CD14-positive monocyte (primary cell): ENCODE data around the gene FBXW4. TPM values are rescaled to one million over a fixed set of nuclear protein-coding genes. Genes with fewer than 3 reads are reported as not detected.

ENCODE experiments used
- DNase-seq, 3 donors: peaks; one replicate each; pipeline ENCODE4 v3.0.0-alpha.2; 2011 to 2022
- H2AFZ ChIP-seq: 2 replicates; pipeline ENCODE4 v1.6.0; 2012; ENCODE audit warnings: mild to moderate bottlenecking, low read depth, low read length, inconsistent platforms; ENCODE audit not compliant: insufficient read depth, poor library complexity, severe bottlenecking
- H3K27ac ChIP-seq, 2 donors: 1 replicate in 1 of 2; 2 replicates in 1 of 2; pipeline ENCODE4 v1.5.1; 2012 to 2013; ENCODE audit warnings: low read length in 2 of 2, control low read depth in 1 of 2, inconsistent platforms in 1 of 2, low read depth in 1 of 2, mild to moderate bottlenecking in 1 of 2
- H3K27me3 ChIP-seq, 2 donors: one replicate each; pipeline versions ENCODE4 v1.6.0 to v1.6.1; 2011 to 2013; ENCODE audit warnings: low read length in 2 of 2; ENCODE audit not compliant: control insufficient read depth in 2 of 2, insufficient read depth in 2 of 2
- H3K36me3 ChIP-seq, 2 donors: replicated peaks in 1 of 2; 1 replicate in 1 of 2; 2 replicates in 1 of 2; pipeline versions ENCODE4 v1.5.1 to v1.6.1; 2012 to 2013; ENCODE audit warnings: low read length in 2 of 2, control low read depth in 1 of 2, inconsistent platforms in 1 of 2, mild to moderate bottlenecking in 1 of 2; ENCODE audit not compliant: insufficient read depth in 2 of 2, control insufficient read depth in 1 of 2
- H3K4me1 ChIP-seq, 2 donors: 1 replicate in 1 of 2; 2 replicates in 1 of 2; pipeline versions ENCODE4 v1.5.1 to v1.6.1; 2012 to 2013; ENCODE audit warnings: low read length in 2 of 2, control low read depth in 1 of 2, inconsistent platforms in 1 of 2, mild to moderate bottlenecking in 1 of 2, moderate library complexity in 1 of 2; ENCODE audit not compliant: insufficient read depth in 2 of 2, control insufficient read depth in 1 of 2
- H3K4me2 ChIP-seq: replicated peaks from 2 replicates; pipeline ENCODE3; 2012; ENCODE audit warnings: low read length, moderate library complexity, mild to moderate bottlenecking; ENCODE audit not compliant: poor library complexity, severe bottlenecking; ENCODE audit errors: extremely low read depth
- H3K4me3 ChIP-seq, 3 experiments: fragments of 200-600 bp in 1 of 3; sonication (generic) in 1 of 3; replicated peaks in 1 of 3; 1 replicate in 2 of 3; 2 replicates in 1 of 3; pipeline ENCODE4 v1.5.1; 2011 to 2013; ENCODE audit warnings: low read length in 3 of 3, mild to moderate bottlenecking in 3 of 3, control low read depth in 2 of 3, low read depth in 2 of 3, inconsistent platforms in 1 of 3, moderate library complexity in 1 of 3
- H3K79me2 ChIP-seq: 2 replicates; pipeline ENCODE4 v1.6.0; 2012; ENCODE audit warnings: mild to moderate bottlenecking, control low read depth, inconsistent platforms, low read length, moderate library complexity; ENCODE audit not compliant: insufficient read depth
- H3K9ac ChIP-seq: 2 replicates; pipeline ENCODE4 v1.6.0; 2017; ENCODE audit warnings: low read length, mild to moderate bottlenecking; ENCODE audit not compliant: insufficient read depth, poor library complexity, severe bottlenecking
- H3K9me3 ChIP-seq, 2 donors: replicated peaks in 1 of 2; 1 replicate in 1 of 2; 2 replicates in 1 of 2; pipeline versions ENCODE4 v1.5.1 to v1.6.1; 2012 to 2013; ENCODE audit warnings: low read length in 2 of 2, control low read depth in 1 of 2; ENCODE audit not compliant: control insufficient read depth in 1 of 2, insufficient read depth in 1 of 2
- H4K20me1 ChIP-seq: 2 replicates; pipeline ENCODE4 v1.6.0; 2012; ENCODE audit warnings: mild to moderate bottlenecking, low read length, control low read depth, moderate library complexity; ENCODE audit not compliant: insufficient read depth
- H3K27ac Mint-ChIP-seq, 7 donors: one replicate each; pipeline ENCODE4 v1.8.0; 2020; ENCODE audit warnings: mild to moderate bottlenecking in 7 of 7, mixed read lengths in 7 of 7, moderate library complexity in 6 of 7, inconsistent platforms in 2 of 7
- H3K27me3 Mint-ChIP-seq, 3 donors: one replicate each; pipeline ENCODE4 v1.8.0; 2021 to 2022; ENCODE audit warnings: low read depth in 3 of 3, mild to moderate bottlenecking in 3 of 3, mixed read lengths in 3 of 3, moderate library complexity in 3 of 3, inconsistent platforms in 1 of 3
- H3K36me3 Mint-ChIP-seq, 2 donors: one replicate each; pipeline ENCODE4 v1.8.0; 2020; ENCODE audit warnings: mixed read lengths in 2 of 2, inconsistent platforms in 1 of 2, mild to moderate bottlenecking in 1 of 2
- H3K4me1 Mint-ChIP-seq: one replicate; pipeline ENCODE4 v1.8.0; 2020; ENCODE audit warnings: mild to moderate bottlenecking, mixed read lengths
- H3K4me3 Mint-ChIP-seq, 2 donors: one replicate each; pipeline ENCODE4 v1.8.0; 2020; ENCODE audit warnings: mild to moderate bottlenecking in 2 of 2, mixed read lengths in 2 of 2, moderate library complexity in 1 of 2
- H3K9me3 Mint-ChIP-seq, 7 donors: one replicate each; pipeline ENCODE4 v1.8.0; 2020 to 2022; ENCODE audit warnings: mixed read lengths in 7 of 7, mild to moderate bottlenecking in 6 of 7, moderate library complexity in 6 of 7, inconsistent platforms in 2 of 7
- WGBS: methylation state at CpG from one replicate; pipeline ENCODE4 v1.1.5; 2013; ENCODE audit warnings: missing lambda C conversion rate; ENCODE audit not compliant: insufficient coverage; 5-methylcytosine and 5-hydroxymethylcytosine counted together
- intact Hi-C, 2 donors: fragments of 100-400 bp; cut with micrococcal nuclease; formaldehyde crosslinking; loops; one replicate each; pipeline versions ENCODE4 v1.15.0 to v1.15.1; 2023
- polyA plus RNA-seq, 3 donors: library from polyadenylated mRNA; depleted of rRNA in 1 of 3; unstranded in 2 of 3; stranded (reverse) in 1 of 3; fragments of 300-500 nt in 2 of 3; fragments of >200 nt in 1 of 3; fragmentation: Illumina TruSeq in 2 of 3; gene quantifications; 1 replicate in 2 of 3; 2 replicates in 1 of 3; pipeline ENCODE4 v1.2.3, GENCODE V29; 2012 to 2021
- TF ChIP-seq, protein P1 (sequence below): fragments of 200-600 bp; IDR thresholded peaks from one replicate; pipeline ENCODE4 v1.8.0; 2022; ENCODE audit warnings: antibody characterized with exemption, mild to moderate bottlenecking

FBXW4 gene
- polyA plus RNA-seq, 3 donors, result 1.1 to 30.8 (median 1.8) TPM

DNA sequence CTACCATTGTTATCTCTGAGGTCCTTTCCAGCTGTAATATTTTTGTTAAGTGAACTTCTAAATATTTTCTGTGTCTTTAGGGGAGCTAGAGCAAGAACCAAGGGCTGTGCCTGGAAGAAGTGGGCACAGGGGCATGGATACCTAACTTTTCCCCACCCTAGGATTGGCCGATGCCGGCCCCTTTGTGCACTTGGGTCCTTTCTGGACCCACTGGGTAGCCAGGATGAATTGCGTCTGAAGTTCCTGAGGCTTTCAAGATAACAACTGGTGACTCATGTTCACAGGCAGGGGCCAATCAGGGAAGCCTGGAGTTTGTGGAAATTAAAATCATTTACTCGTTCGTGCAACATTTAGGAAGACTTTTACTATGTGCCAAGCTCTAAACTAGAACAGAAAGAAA lies 106.1 kb downstream of the FBXW4 start:
- Histone ChIP-seq H3K79me2 (peaks cover 20% of the 10 kb centered on the region), H3K27me3 (no peaks in the 10 kb centered on the region), H3K9me3 (no peaks in the 10 kb centered on the region), H3K4me1 (peaks cover 48 to 54% of the 10 kb centered on the region in 2 donors), H4K20me1 (no peaks in the 10 kb centered on the region), H3K4me2 (peak overlapping the region; percentile 81), H3K36me3 (peaks cover 12 to 14% of the 10 kb centered on the region in 2 donors), H3K9ac (no peak overlapping the region), H2AFZ (peak overlapping the region; percentile 99), H3K4me3 (peak overlapping the region in 1 of 3 experiments; percentile 99), H3K27ac (peak overlapping the region in 1 of 2 donors; percentile 84)
- WGBS, result 94% methylated on average over 3 of the region's 5 CpGs
- TF ChIP-seq, protein P1, sequence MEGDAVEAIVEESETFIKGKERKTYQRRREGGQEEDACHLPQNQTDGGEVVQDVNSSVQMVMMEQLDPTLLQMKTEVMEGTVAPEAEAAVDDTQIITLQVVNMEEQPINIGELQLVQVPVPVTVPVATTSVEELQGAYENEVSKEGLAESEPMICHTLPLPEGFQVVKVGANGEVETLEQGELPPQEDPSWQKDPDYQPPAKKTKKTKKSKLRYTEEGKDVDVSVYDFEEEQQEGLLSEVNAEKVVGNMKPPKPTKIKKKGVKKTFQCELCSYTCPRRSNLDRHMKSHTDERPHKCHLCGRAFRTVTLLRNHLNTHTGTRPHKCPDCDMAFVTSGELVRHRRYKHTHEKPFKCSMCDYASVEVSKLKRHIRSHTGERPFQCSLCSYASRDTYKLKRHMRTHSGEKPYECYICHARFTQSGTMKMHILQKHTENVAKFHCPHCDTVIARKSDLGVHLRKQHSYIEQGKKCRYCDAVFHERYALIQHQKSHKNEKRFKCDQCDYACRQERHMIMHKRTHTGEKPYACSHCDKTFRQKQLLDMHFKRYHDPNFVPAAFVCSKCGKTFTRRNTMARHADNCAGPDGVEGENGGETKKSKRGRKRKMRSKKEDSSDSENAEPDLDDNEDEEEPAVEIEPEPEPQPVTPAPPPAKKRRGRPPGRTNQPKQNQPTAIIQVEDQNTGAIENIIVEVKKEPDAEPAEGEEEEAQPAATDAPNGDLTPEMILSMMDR, result no peak
- H3K4me3 Mint-ChIP-seq, result peak overlapping the region; percentile 93 to 94
- H3K27me3 Mint-ChIP-seq, result peaks cover 0 to 1% (median 0%) of the 10 kb centered on the region in 3 donors
- DNase-seq, result no peak
- H3K9me3 Mint-ChIP-seq, result no peaks in the 10 kb centered on the region
- H3K36me3 Mint-ChIP-seq, result peaks cover 18 to 20% of the 10 kb centered on the region in 2 donors
- intact Hi-C loops, result loop anchor here in 1 of 2 donors (5.0 kb wide), 1 partner anchor 237 kb away; the partner anchor contains the start of gene BTRC
- H3K27ac Mint-ChIP-seq, result peak overlapping the region in 3 of 7 donors; percentile 1 to 82 (median 61)
- H3K4me1 Mint-ChIP-seq, result peaks cover 47% of the 10 kb centered on the region

- H3K4me2 ChIP-seq, result peak within 1 kb of the TSS; percentile 81
- H3K27me3 Mint-ChIP-seq, result peaks cover 0 to 1% (median 0%) of the 10 kb centered on the region in 3 donors
- H3K27me3 ChIP-seq, result no peaks in the 10 kb centered on the region
- WGBS, result under 1% methylated on average over 42 of the region's 50 CpGs
- H3K4me1 ChIP-seq, result peaks cover 39 to 45% of the 10 kb centered on the region in 2 donors
- peaks cover 20 to 23% of the 10 kb centered on the region in 2 donors for H3K36me3 ChIP-seq
- no peaks in the 10 kb centered on the region for H3K9me3 ChIP-seq
- peak within 1 kb of the TSS; percentile 99 for H2AFZ ChIP-seq
- H3K27ac ChIP-seq, result peak within 1 kb of the TSS in 1 of 2 donors; percentile 84
- H3K36me3 Mint-ChIP-seq, result peaks cover 27% of the 10 kb centered on the region in 2 donors
- H3K27ac Mint-ChIP-seq, result peak within 1 kb of the TSS; percentile 81 to 92 (median 86)
- H3K79me2 ChIP-seq, result peaks cover 20% of the 10 kb centered on the region
- peak within 1 kb of the TSS; percentile 70 to 99 (median 90) for H3K4me3 ChIP-seq
- H4K20me1 ChIP-seq, result no peaks in the 10 kb centered on the region
- peak within 1 kb of the TSS; percentile 87 for H3K9ac ChIP-seq
- TF ChIP-seq, protein P1, result no peak
- intact Hi-C loops, result loop anchor here in 1 of 2 donors (5.0 kb wide), 1 partner anchor 236 kb away; the partner anchor contains the start of gene BTRC
- no peaks in the 10 kb centered on the region for H3K9me3 Mint-ChIP-seq
- peaks cover 38% of the 10 kb centered on the region for H3K4me1 Mint-ChIP-seq
- peak; percentile 83 to 94 (median 90) for DNase-seq
- peak within 1 kb of the TSS; percentile 93 to 94 for H3K4me3 Mint-ChIP-seq
Measured at GRCh38 chr10:101587725-101588653, 107.0 kb downstream of the FBXW4 start, which contains the start of the genes DPCD and POLL. Gene DPCD, plus strand, starts transcription at chr10:101588321. Its CDS starts 16 bp downstream, at chr10:101588337. Gene POLL, minus strand, starts transcription at chr10:101588257. Its CDS starts 897 bp downstream, at chr10:101587360.
